ENCODE measurements around the gene FBXW7.
A peak's percentile ranks its signal among the peaks of the same experiment; 100 is the strongest.

The FBXW7 gene, protein sequence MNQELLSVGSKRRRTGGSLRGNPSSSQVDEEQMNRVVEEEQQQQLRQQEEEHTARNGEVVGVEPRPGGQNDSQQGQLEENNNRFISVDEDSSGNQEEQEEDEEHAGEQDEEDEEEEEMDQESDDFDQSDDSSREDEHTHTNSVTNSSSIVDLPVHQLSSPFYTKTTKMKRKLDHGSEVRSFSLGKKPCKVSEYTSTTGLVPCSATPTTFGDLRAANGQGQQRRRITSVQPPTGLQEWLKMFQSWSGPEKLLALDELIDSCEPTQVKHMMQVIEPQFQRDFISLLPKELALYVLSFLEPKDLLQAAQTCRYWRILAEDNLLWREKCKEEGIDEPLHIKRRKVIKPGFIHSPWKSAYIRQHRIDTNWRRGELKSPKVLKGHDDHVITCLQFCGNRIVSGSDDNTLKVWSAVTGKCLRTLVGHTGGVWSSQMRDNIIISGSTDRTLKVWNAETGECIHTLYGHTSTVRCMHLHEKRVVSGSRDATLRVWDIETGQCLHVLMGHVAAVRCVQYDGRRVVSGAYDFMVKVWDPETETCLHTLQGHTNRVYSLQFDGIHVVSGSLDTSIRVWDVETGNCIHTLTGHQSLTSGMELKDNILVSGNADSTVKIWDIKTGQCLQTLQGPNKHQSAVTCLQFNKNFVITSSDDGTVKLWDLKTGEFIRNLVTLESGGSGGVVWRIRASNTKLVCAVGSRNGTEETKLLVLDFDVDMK

DNA sequence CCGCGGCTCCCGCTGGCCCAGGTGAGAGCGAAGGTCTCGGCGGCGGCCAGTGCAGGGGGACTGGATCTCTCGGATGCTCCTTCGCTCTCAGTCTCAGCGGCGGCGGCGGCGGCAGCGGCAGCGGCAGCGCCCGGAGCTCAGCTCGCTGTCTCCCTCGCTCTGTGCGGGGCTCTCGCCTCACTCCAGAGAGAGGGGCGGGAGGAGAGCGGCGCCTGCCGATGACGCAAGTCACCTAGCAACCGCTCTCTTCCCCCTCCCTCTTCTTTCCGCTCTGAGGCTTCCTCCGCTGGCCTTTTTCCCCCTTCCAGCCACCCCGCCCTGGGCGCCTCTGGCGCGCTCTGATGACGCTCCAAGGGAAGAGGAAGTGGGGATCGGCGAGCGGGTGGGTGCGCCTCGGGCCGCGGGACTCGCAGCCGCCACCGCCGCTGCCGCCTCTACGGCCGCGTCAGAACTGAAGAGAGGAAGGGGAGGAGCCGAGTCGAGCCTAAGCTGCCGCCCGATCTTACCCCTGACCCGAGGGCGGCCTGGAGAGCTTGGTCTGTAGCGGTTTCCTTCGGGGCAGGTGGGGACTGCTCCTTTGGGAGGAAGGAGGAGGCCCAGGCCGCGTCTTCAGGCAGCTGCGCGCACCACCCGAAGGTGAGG lies at the start of gene FBXW7:
Gene FBXW7 (minus strand): TSS at position 190 of the 642 bp plus-strand sequence. CDS start 124,289 bp downstream, outside the sequence.
- peak within 1 kb of the TSS; percentile 96 for H3K4me3 ChIP-seq (replicated peaks; ENCODE audit: low read depth, low read length)
- TF ChIP-seq, protein P1, sequence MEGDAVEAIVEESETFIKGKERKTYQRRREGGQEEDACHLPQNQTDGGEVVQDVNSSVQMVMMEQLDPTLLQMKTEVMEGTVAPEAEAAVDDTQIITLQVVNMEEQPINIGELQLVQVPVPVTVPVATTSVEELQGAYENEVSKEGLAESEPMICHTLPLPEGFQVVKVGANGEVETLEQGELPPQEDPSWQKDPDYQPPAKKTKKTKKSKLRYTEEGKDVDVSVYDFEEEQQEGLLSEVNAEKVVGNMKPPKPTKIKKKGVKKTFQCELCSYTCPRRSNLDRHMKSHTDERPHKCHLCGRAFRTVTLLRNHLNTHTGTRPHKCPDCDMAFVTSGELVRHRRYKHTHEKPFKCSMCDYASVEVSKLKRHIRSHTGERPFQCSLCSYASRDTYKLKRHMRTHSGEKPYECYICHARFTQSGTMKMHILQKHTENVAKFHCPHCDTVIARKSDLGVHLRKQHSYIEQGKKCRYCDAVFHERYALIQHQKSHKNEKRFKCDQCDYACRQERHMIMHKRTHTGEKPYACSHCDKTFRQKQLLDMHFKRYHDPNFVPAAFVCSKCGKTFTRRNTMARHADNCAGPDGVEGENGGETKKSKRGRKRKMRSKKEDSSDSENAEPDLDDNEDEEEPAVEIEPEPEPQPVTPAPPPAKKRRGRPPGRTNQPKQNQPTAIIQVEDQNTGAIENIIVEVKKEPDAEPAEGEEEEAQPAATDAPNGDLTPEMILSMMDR (IDR thresholded peaks at IDR 0.05; ENCODE audit: low read length, missing control alignments): no peak
- peak; percentile 99 for DNase-seq (ENCODE audit: low read depth)

DNA sequence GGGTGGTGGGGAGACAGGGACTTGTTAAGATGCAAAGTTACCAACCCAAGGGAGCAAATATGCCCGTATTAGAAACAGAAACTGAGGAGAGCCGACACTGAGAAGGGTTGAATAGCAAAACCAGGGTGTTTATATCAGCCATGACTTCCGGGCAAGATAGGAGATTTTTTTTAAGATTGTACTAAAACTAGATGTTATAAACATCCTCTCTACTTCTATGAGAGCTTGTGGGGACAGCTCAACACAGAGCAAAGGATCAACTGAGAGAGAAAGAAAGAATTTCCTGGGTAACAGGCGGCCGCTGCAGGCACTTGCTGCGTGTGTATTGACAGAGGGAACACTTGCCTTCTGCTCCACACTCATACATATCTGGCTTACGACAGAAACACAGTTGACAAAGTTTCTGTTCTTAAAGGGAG lies 49.1 kb upstream of the FBXW7 start:
- TF ChIP-seq, protein P1 (IDR thresholded peaks at IDR 0.05; ENCODE audit: low read length, missing control alignments): no peak
- H3K4me3 ChIP-seq (replicated peaks; ENCODE audit: low read depth, low read length): no peak overlapping the region
- DNase-seq (ENCODE audit: low read depth): no peak

DNA sequence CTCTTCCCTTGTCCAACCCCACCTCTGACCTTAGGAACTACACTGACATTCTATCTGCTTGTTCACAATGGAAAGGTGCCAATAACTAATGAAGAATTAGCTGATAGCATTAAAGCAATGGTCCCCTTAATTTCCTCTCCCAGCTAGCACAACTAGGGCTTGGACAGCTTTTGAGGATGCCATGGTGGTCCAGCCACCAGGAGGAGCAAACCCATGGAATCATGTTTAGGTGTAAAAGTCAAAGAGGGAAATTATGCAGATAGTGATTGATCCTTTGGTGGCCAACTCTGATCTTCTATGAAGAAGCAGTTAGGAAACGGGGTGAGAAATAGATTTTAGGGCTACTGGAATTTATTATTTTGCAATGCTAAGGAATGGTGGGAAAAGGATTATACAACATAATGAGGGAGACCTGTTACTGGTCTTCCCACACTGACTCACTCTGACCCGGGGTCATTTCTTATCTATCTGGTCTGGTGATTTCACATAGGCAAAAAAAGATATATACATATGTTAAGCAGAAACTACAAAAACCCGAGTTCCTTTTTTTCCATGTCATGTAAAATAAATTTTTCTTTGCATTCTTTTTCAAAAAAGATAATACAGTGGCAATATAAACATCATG lies 45.8 kb upstream of the FBXW7 start:
- TF ChIP-seq, protein P1 (IDR thresholded peaks at IDR 0.05; ENCODE audit: low read length, missing control alignments): peak; percentile 29
- H3K4me3 ChIP-seq (replicated peaks; ENCODE audit: low read depth, low read length): no peak overlapping the region
- no peak for DNase-seq (ENCODE audit: low read depth)

GRCh38 chr4:152579916-152580315 lies 44.0 kb upstream of the FBXW7 start:
- DNase-seq (ENCODE audit: low read depth): no peak
- no peak overlapping the region for H3K4me3 ChIP-seq (replicated peaks; ENCODE audit: low read depth, low read length)
- TF ChIP-seq, protein P1 (IDR thresholded peaks at IDR 0.05; ENCODE audit: low read length, missing control alignments): no peak

DNA sequence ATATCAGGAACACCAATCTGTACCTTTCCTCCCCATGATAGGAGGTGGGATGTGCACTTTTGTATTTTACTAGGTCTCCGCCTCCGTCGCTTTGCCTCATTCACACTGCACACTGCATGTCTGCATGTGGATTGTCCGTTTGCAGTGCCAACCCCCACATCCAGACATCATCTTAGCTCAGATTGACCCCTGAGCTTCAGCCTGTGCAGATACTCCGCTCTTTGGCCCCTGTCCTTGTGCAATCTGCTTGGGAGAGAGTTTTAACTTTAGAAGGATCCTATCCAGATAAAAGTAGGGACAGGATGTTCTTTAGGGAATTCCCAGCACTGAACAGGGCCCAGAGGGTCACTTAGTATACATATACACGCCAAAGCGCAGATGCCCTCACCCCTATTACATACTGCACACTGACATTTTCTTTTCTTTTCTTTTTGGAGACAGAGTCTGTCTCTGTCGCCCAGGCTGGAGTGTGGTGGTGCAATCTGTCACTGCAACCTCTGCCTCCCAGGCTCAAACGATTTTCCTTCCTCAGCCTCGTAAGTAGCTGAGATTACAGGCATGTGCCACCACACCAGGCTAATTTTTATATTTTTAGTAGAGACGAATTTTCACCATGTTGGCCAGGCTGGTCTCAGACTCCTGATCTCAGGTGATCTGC lies 43.3 kb upstream of the FBXW7 start:
- no peak for DNase-seq (ENCODE audit: low read depth)
- TF ChIP-seq, protein P1 (IDR thresholded peaks at IDR 0.05; ENCODE audit: low read length, missing control alignments): no peak
- no peak overlapping the region for H3K4me3 ChIP-seq (replicated peaks; ENCODE audit: low read depth, low read length)

DNA sequence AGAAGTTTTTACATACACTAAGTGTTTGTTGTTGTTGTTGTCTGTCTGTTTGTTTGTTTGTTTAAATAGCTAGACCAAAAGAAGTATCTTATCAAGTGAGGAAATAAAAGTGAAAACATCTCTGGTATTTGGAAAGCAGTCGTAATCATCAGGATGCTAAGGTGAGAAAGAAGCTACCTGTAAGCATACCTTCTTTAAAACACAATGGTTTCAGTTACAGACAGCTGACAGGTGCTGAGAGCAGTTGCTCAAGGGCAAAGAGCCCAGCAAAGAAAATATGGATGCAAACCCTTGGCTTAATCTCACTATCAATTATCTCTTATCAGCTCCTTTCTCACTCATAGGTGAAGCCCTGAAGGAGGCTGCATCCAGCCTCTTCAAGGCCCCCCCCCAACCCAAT lies 42.8 kb upstream of the FBXW7 start:
- TF ChIP-seq, protein P1 (IDR thresholded peaks at IDR 0.05; ENCODE audit: low read length, missing control alignments): no peak
- DNase-seq (ENCODE audit: low read depth): no peak
- H3K4me3 ChIP-seq (replicated peaks; ENCODE audit: low read depth, low read length): no peak overlapping the region

Data from fibroblast of pulmonary artery (primary cell).